Lower leg skin (tissue), 4 donors: ENCODE results near the gene SH3BP5L. TPM values are rescaled to one million over a fixed set of nuclear protein-coding genes. Genes with fewer than 3 reads are reported as not detected.

Experiments used
- DNase-seq, 2 donors: peaks; one replicate each; pipeline ENCODE4 v3.0.0-alpha.2; 2019; ENCODE audit warnings: low spot score in 2 of 2
- H3K4me3 ChIP-seq: fragments of 200-600 bp; sonication (generic); 2 replicates; pipeline ENCODE4 v1.5.1; 2017; ENCODE audit warnings: mild to moderate bottlenecking, low read depth; ENCODE audit not compliant: poor library complexity, severe bottlenecking
- CTCF ChIP-seq, 3 donors: fragments of 450-650 bp; IDR thresholded peaks; one replicate each; pipeline ENCODE4 v1.5.1; 2016; ENCODE audit warnings: antibody characterized with exemption in 3 of 3, mild to moderate bottlenecking in 3 of 3, moderate library complexity in 2 of 3
- POLR2A ChIP-seq, 2 donors: fragments of 450-650 bp; IDR thresholded peaks; one replicate each; pipeline ENCODE4 v1.6.1; 2016 to 2017; ENCODE audit warnings: antibody characterized with exemption in 2 of 2, mild to moderate bottlenecking in 1 of 2, moderate library complexity in 1 of 2
- WGBS, 2 donors: methylation state at CpG; one replicate each; pipeline ENCODE4 v1.1.5; 2018; 5-methylcytosine and 5-hydroxymethylcytosine counted together
- intact Hi-C: fragments of 100-400 bp; cut with DNase I; formaldehyde crosslinking; loops from one replicate; pipeline ENCODE4 v1.15.0; 2023; ENCODE audit warnings: low total_unique reads
- total RNA-seq, 4 donors: library from RNA; depleted of rRNA; stranded (reverse); fragments of >200 nt; gene quantifications; one replicate each; pipeline ENCODE4 v1.1.0, GENCODE V29; 2016

SH3BP5L gene
- total RNA-seq, 4 donors from 2014 or later = 31.4 to 45.4 (median 33.9) TPM

- peak in 1 of 2 donors; percentile 63 for DNase-seq
- no peak for TF ChIP-seq CTCF (IDR thresholded peaks at IDR 0.05)
- TF ChIP-seq POLR2A (IDR thresholded peaks at IDR 0.05) = no peak
- intact Hi-C loops = no loop called here
- 84 to 85% methylated on average over 8 of the region's 8 CpGs for WGBS, 2 donors
- H3K4me3 ChIP-seq = no peak overlapping the region
Observed at GRCh38 chr1:248853663-248854375, 28.1 kb upstream of the SH3BP5L start.

GRCh38 chr1:248852481-248853405 is 27.0 kb upstream of the SH3BP5L start:
- no peak for TF ChIP-seq POLR2A (IDR thresholded peaks at IDR 0.05)
- H3K4me3 ChIP-seq = no peak overlapping the region
- 62 to 69% methylated on average over 7 of the region's 7 CpGs for WGBS, 2 donors
- intact Hi-C loops = no loop called here
- no peak for DNase-seq

DNA sequence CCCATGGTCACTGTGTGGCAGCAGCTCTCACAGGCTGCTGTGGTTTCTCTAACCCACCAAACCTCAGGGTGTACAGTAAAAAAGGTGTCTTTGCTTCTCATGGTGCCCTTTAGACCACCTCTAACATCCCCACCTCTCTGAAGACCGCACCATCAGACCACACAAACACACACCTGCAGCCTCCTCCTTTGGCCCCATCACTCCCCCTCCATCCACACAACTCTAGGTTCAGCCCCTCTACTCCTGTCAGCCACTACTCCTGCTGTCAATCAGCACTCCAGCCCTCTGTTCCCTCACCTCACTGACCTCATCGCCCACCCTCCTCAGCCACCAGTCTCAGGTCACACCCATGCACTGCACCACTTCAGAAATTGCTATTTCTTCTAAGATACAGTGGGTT is 25.7 kb upstream of the SH3BP5L start:
- TF ChIP-seq POLR2A (IDR thresholded peaks at IDR 0.05) = no peak
- intact Hi-C loops = no loop called here
- DNase-seq = peak in 1 of 2 donors; percentile 49
- 75 to 98% methylated on average over 2 of the region's 2 CpGs for WGBS, 2 donors
- no peak overlapping the region for H3K4me3 ChIP-seq

GRCh38 chr1:248850536-248851251 is 25.0 kb upstream of the SH3BP5L start:
- 76 to 86% methylated on average over 10 of the region's 10 CpGs for WGBS, 2 donors
- TF ChIP-seq POLR2A (IDR thresholded peaks at IDR 0.05) (no peak), CTCF (IDR thresholded peaks at IDR 0.05) (no peak)
- H3K4me3 ChIP-seq = no peak overlapping the region
- peak in 1 of 2 donors; percentile 81 for DNase-seq
- intact Hi-C loops = no loop called here

GRCh38 chr1:248850124-248850523 is 24.4 kb upstream of the SH3BP5L start:
- intact Hi-C loops = no loop called here
- WGBS, 2 donors = 78 to 79% methylated on average over 9 of the region's 9 CpGs
- no peak for DNase-seq
- no peak overlapping the region for H3K4me3 ChIP-seq
- TF ChIP-seq POLR2A (IDR thresholded peaks at IDR 0.05) = no peak
- no peak for TF ChIP-seq CTCF (IDR thresholded peaks at IDR 0.05)

- TF ChIP-seq CTCF (IDR thresholded peaks at IDR 0.05) (no peak), POLR2A (IDR thresholded peaks at IDR 0.05) (no peak)
- WGBS, 2 donors = 87 to 94% methylated on average over 3 of the region's 3 CpGs
- DNase-seq = no peak
- intact Hi-C loops = no loop called here
- H3K4me3 ChIP-seq = no peak overlapping the region
Observed at GRCh38 chr1:248849637-248850036, 23.9 kb upstream of the SH3BP5L start.
